ACC112 (cell line): Measurements from ENCODE around the gene SMIM21.

Experiments
- H2AFZ ChIP-seq: fragments of 200-600 bp; sonication (generic); one replicate; pipeline ENCODE4 v1.6.0; 2017; ENCODE audit warnings: antibody characterized with exemption, low read length; ENCODE audit not compliant: unreplicated experiment
- H3K27ac ChIP-seq: fragments of 200-600 bp; sonication (generic); 2 replicates; pipeline ENCODE4 v1.5.1; 2014; ENCODE audit warnings: low read depth, mild to moderate bottlenecking, antibody characterized with exemption, low read length, moderate library complexity
- H3K27me3 ChIP-seq: fragments of 200-600 bp; sonication (generic); 2 replicates; pipeline ENCODE4 v1.6.1; 2014; ENCODE audit warnings: mild to moderate bottlenecking, antibody characterized with exemption, low read length, moderate library complexity, mixed read lengths; ENCODE audit not compliant: insufficient read depth
- H3K36me3 ChIP-seq: fragments of 200-600 bp; sonication (generic); 2 replicates; pipeline ENCODE4 v1.6.1; 2016; ENCODE audit warnings: mild to moderate bottlenecking, antibody characterized with exemption, low read length, moderate library complexity, mixed read lengths; ENCODE audit not compliant: insufficient read depth
- H3K4me1 ChIP-seq: fragments of 200-600 bp; sonication (generic); one replicate; pipeline ENCODE4 v1.6.1; 2016; ENCODE audit warnings: low read length, mixed read lengths; ENCODE audit not compliant: insufficient read depth, unreplicated experiment, control insufficient read depth
- H3K4me3 ChIP-seq: fragments of 200-600 bp; sonication (generic); 2 replicates; pipeline ENCODE4 v1.5.1; 2014; ENCODE audit warnings: mild to moderate bottlenecking, low read depth, low read length
- H3K79me2 ChIP-seq: fragments of 200-600 bp; sonication (generic); one replicate; pipeline ENCODE4 v1.6.0; 2016; ENCODE audit warnings: low read length; ENCODE audit not compliant: control insufficient read depth, unreplicated experiment, insufficient read depth

Gene SMIM21

DNA sequence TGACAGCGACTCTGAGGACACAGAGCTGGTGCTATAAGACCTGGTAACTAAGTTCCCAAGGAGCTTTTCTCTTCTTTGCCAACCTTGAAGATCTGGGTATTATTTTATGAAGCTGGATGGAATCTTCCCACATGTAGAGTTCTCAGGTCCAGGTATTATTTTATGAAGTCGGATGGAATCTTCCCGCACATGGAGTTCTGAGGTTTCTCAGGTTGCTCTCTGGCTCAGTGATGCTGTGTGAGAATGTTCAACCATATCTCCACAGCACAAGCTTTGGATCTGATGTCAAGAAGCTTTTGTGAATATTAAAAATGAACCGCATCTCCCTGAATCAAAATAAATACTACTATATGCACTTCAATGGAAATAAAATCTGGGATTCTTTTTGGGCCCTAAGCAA lies at the start of gene SMIM21:
TSS of gene SMIM21 (minus strand) at position 101 of the 400 bp plus-strand sequence. CDS start 140 bp downstream, outside the sequence.
- H3K4me1 ChIP-seq: no peaks in the 10 kb centered on the region
- H2AFZ ChIP-seq: no peak within 1 kb of the TSS
- H3K36me3 ChIP-seq: no peaks in the 10 kb centered on the region
- H3K27ac ChIP-seq: no peak within 1 kb of the TSS
- H3K27me3 ChIP-seq: peaks cover under 1% of the 10 kb centered on the region; the same call in 1 of the 2 replicates
- H3K4me3 ChIP-seq: no peak within 1 kb of the TSS
- H3K79me2 ChIP-seq: no peaks in the 10 kb centered on the region

DNA sequence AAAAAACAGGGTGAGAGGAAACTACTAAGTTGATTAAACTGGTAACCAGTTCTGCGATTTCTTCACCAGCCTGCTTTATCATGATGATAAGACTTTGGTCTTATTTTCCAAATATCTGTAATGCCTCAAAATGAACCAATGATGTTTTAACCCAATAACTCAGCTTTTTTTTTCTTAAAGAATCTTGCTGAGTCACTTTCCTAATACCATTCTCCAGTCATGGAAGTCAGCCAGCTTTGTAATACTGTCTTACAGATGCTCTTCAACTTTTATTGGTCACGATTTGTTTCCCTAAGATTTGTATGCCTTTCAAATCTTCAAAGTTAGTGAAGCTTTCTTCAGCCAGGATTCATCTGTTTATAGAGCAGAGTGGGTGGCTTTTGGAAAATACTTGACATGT lies 47.7 kb upstream of the SMIM21 start:
- no peak overlapping the region for H3K4me3 ChIP-seq
- peaks cover 12% of the 10 kb centered on the region for H3K4me1 ChIP-seq
- peak overlapping the region; percentile 47 for H3K27ac ChIP-seq
- no peaks in the 10 kb centered on the region for H3K79me2 ChIP-seq
- H2AFZ ChIP-seq: peak overlapping the region; percentile 61
- no peaks in the 10 kb centered on the region for H3K27me3 ChIP-seq
- H3K36me3 ChIP-seq: no peaks in the 10 kb centered on the region

DNA sequence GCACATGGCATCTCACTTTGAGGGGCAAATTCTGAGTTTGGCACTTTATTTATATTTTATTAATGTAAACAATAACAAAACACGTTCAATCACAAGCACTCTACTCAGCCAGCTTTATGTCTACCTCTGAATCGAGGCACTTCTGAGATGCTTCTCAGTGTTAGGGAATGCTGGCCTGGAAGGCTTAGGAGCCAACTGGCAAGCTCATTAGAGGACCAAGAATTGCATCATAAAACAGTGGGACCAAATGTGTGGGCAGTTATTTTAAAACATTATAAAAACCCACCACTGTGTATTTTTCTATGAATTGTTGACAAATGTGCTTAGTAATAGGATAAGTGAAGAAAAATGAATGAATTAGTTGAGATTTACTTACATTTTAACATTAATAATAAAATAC lies 46.8 kb upstream of the SMIM21 start:
- H3K36me3 ChIP-seq: no peaks in the 10 kb centered on the region
- H3K27ac ChIP-seq: no peak overlapping the region
- no peaks in the 10 kb centered on the region for H3K79me2 ChIP-seq
- H3K4me1 ChIP-seq: peaks cover 12% of the 10 kb centered on the region
- H3K4me3 ChIP-seq: no peak overlapping the region
- H2AFZ ChIP-seq: no peak overlapping the region
- H3K27me3 ChIP-seq: no peaks in the 10 kb centered on the region

DNA sequence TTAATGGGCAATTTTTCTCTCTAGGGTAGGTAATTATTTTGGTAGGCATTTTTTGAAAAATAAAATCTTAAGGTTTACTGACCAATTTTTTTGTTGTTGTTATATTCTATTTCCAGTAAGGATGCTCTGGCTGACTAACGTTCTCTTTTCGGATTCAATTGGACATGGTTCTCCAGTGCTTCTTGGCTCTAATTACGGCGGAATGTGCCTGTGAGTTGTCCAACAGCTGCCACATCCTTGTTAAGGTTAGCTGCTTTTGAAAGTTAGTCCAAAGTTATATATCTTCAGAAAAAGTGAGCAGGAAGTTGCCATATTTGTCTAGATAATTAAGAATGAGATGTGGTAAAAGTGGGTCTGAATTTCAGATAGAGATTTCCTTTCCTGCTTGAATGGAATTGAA lies 45.8 kb upstream of the SMIM21 start:
- peaks cover 12% of the 10 kb centered on the region for H3K4me1 ChIP-seq
- no peak overlapping the region for H3K4me3 ChIP-seq
- H3K27ac ChIP-seq: no peak overlapping the region
- H3K27me3 ChIP-seq: no peaks in the 10 kb centered on the region
- H2AFZ ChIP-seq: no peak overlapping the region
- H3K79me2 ChIP-seq: no peaks in the 10 kb centered on the region
- H3K36me3 ChIP-seq: no peaks in the 10 kb centered on the region

DNA sequence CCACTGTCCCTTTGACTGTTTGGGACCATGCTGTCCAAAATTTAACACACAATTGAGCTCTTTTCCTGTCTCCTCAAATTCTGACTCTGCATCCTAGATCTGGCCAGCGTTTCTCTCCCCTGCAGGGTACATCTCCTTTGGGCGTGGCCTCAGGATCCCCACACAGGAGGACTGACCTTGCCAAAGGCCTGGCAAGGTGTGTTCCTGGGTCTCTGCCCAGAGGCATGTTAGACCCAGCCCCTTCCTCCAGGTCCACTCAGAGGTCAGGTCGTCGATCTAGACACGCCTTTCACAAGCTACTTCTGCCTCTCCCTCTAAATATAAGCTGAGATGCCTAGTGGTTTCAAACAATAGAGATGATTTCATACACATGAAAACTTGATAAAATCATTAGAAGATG lies 45.4 kb upstream of the SMIM21 start:
- Histone ChIP-seq H3K79me2 (no peaks in the 10 kb centered on the region), H3K36me3 (no peaks in the 10 kb centered on the region), H3K27me3 (no peaks in the 10 kb centered on the region), H3K4me3 (no peak overlapping the region), H3K4me1 (peaks cover 12% of the 10 kb centered on the region), H3K27ac (no peak overlapping the region), H2AFZ (no peak overlapping the region)

DNA sequence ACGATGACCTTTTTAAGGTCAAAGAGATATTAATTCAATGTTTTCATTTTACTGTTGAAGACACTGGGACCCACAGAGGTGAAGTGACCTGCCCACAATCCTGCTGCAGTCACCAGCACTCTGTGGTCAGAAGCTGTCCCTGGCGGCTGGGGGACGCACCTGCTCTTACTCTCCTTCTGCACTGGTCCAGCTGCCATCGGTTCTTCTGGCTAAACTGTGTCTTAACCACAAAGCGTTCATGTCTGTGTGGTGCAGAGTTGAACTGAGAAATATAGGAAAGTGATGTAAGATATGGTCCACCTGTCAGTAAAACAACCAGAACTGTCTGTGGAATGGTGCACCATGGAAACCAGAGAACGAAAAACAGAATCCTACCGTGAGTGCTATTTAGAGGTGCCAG lies 44.9 kb upstream of the SMIM21 start:
- Histone ChIP-seq H3K4me3 (no peak overlapping the region), H2AFZ (no peak overlapping the region), H3K27ac (no peak overlapping the region), H3K79me2 (no peaks in the 10 kb centered on the region), H3K36me3 (no peaks in the 10 kb centered on the region), H3K27me3 (no peaks in the 10 kb centered on the region), H3K4me1 (peaks cover 12% of the 10 kb centered on the region)

DNA sequence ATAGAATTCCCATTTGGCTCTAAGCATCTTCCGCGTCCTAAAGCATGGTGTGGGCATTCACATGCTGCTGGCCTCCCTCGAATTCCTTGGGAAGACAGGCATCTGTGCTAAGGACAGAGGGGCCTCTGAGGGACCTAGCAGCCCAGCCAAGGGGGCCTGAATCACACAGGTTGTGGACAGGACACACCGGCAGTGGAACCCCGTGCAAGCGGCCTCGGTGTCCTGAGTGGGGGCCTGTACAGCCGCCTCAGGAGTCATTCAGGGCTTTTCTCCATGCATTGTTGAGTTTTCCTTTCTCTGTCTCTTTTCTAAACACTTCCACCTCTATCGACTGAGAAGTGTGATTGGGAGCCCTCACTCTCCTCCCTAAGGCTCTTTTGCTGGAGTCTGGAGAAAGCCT lies 44.3 kb upstream of the SMIM21 start:
- no peak overlapping the region for H2AFZ ChIP-seq
- peaks cover 12% of the 10 kb centered on the region for H3K4me1 ChIP-seq
- H3K27ac ChIP-seq: no peak overlapping the region
- H3K27me3 ChIP-seq: no peaks in the 10 kb centered on the region
- no peaks in the 10 kb centered on the region for H3K79me2 ChIP-seq
- no peak overlapping the region for H3K4me3 ChIP-seq
- no peaks in the 10 kb centered on the region for H3K36me3 ChIP-seq

DNA sequence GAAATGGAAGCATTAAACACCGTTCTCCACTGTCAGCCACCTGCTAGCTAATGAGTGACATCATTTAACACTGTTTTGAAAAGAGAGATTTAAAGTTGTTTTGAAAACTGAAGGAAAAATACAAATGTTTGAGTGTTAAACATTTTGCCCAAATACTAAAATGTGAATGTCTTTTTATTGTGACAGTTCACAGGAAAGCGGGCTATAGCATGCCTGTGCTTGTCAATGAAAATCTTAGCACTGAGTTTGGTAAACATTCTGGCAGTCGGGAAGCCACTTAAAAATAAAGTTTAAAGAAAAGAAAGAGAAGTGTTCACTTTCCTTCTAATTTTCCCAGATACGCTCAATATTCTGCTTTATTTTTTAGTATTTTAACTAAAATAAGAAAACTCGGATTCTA lies 40.3 kb upstream of the SMIM21 start:
- no peak overlapping the region for H3K27ac ChIP-seq

DNA sequence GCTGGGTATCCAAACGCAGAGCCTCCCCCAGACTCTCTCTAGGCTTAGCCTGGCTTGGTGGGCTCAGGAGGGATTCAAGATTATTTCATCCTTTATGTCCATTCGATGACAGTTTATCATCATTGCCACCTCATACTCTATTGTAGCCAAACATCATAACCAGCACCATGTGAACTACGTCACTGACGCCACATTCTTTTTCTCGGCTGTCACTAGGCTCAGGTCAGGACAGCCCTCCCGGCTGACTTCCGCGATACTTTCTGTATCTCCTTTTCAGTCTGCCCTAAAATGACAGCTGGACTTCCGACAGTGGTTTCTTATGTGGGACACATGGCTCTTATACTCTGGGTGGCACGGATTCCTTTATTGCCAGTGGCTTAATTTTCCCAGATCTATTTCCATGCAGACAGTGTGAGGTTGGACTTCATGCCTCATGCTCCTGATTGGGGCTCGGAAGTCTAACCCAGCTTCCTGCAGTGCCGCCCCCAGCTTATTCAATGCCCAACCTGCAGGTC lies 39.8 kb upstream of the SMIM21 start:
- H3K4me1 ChIP-seq: no peaks in the 10 kb centered on the region
- H2AFZ ChIP-seq: no peak overlapping the region
- H3K36me3 ChIP-seq: no peaks in the 10 kb centered on the region
- no peaks in the 10 kb centered on the region for H3K79me2 ChIP-seq
- H3K27ac ChIP-seq: no peak overlapping the region
- no peak overlapping the region for H3K4me3 ChIP-seq
- no peaks in the 10 kb centered on the region for H3K27me3 ChIP-seq

More for the DNA sequence above, 40.3 kb upstream of the SMIM21 start:
- H3K4me1 ChIP-seq: no peaks in the 10 kb centered on the region
- no peaks in the 10 kb centered on the region for H3K79me2 ChIP-seq
- H2AFZ ChIP-seq: no peak overlapping the region
- no peaks in the 10 kb centered on the region for H3K36me3 ChIP-seq
- H3K27me3 ChIP-seq: no peaks in the 10 kb centered on the region
- no peak overlapping the region for H3K4me3 ChIP-seq

DNA sequence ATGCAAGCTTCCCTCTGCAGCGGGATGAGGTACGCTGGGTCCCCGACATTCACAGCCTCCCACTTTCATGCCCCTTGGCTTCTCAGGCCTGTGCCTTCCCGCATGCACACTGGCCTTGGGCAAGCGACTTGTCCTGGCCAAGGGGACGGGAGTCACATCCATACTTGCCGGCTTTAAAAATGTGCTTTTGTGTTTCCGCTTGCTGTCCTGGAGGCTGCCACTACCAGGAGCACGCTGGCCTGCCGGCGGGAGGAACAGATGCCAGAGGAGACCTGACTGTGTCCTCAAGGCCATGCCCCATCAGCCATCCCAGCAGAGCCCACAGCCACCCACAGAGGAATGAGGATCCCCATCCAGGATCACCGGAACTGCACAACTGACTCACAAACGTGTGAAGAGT lies 36.9 kb upstream of the SMIM21 start:
- Histone ChIP-seq H3K79me2 (no peaks in the 10 kb centered on the region), H3K4me1 (no peaks in the 10 kb centered on the region), H3K4me3 (no peak overlapping the region), H3K27ac (no peak overlapping the region), H3K36me3 (no peaks in the 10 kb centered on the region), H3K27me3 (no peaks in the 10 kb centered on the region), H2AFZ (no peak overlapping the region)

DNA sequence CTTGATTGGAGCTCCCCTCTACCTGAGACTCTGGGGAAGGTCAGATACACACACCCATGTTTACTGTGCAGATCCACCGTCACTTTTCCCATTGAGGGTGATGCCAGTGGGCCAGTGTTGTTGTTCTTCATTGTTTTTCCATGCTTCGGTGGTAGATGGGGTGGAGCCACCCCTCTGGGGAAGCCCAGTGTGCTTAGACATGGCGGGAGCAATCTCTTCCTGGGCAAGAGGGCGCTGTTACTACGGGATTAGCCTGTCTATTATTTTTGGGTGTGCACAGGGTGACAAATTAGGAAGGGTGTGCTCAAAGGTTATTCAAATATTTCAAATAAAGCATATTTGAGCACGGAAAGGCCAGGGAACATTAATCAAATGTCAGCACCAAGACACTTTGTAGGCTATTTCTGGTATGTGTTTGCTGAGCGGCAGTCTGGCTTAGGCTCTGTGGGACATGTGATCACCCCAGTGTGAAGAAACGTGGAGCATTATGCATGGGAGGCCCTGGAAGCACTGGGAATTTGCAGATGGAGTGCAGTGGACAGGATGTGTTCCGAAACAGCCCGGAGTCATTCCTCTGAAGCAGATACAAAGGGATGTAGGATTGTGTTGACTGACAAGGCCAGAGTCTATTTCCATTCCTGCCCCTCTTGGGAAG lies 34.8 kb upstream of the SMIM21 start:
- Histone ChIP-seq H3K36me3 (no peaks in the 10 kb centered on the region), H3K4me1 (no peaks in the 10 kb centered on the region), H3K4me3 (no peak overlapping the region), H3K27me3 (no peaks in the 10 kb centered on the region), H3K27ac (no peak overlapping the region), H3K79me2 (no peaks in the 10 kb centered on the region), H2AFZ (no peak overlapping the region)
